ENCODE results near the gene HPCAL1.

The HPCAL1 gene

DNA sequence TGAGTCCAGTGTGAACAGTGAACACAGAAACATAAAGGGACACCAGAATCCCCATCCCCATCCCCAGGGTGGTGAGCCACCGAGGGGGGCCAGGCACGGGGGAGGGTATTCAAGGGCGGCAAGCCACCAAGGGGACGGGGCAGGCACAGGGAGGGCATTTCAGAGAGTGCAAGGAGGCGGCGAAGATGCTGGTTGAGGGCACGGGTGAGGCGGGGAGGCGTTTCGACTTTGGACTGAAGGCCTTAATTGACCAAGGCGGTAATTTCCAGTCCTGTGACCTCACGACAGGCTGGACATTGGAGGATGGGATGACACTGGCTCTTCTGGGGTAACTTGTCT lies 75.0 kb downstream of the HPCAL1 start:
- no peaks in the 10 kb centered on the region for H3K27me3 ChIP-seq (ENCODE audit: control insufficient read depth, insufficient read depth, low read length)
- H3K9me3 ChIP-seq (ENCODE audit: control insufficient read depth, insufficient read depth, low read depth, low read length) = no peaks in the 10 kb centered on the region
- no peaks in the 10 kb centered on the region for H3K36me3 ChIP-seq (ENCODE audit: control insufficient read depth, insufficient read depth, low read length)
- no peak overlapping the region for H3K4me3 ChIP-seq (ENCODE audit: low read depth, low read length)
- no peak overlapping the region for H3K9ac ChIP-seq (ENCODE audit: low read length)
- H3K27ac ChIP-seq (ENCODE audit: low read depth, low read length) = no peak overlapping the region
- H3K4me1 ChIP-seq (ENCODE audit: control insufficient read depth, insufficient read depth, low read length) = peaks cover 38% of the 10 kb centered on the region

DNA sequence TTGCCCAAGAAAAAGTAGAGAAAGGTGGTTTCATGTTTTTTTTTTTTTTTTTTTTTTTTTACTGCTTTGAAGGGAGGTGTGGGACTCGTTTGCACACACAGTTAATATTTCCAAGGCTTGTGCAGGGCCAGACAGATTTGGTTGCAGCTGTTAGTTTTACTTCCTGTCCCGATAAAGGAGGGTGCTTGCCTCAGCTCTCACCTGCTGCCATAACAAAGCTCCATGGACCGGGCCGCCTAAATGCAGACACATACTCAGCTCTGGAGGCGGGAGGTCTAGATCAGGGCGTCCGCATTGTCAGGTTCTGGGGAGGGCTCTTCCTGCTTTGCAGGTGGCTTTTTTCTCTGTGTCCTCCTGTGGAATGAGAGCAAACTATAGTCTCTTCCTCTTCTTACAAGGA lies 75.5 kb downstream of the HPCAL1 start:
- Histone ChIP-seq H3K27ac (ENCODE audit: low read depth, low read length) (no peak overlapping the region), H3K9ac (ENCODE audit: low read length) (no peak overlapping the region), H3K4me1 (ENCODE audit: control insufficient read depth, insufficient read depth, low read length) (peaks cover 41% of the 10 kb centered on the region), H3K27me3 (ENCODE audit: control insufficient read depth, insufficient read depth, low read length) (no peaks in the 10 kb centered on the region), H3K36me3 (ENCODE audit: control insufficient read depth, insufficient read depth, low read length) (no peaks in the 10 kb centered on the region), H3K9me3 (ENCODE audit: control insufficient read depth, insufficient read depth, low read depth, low read length) (no peaks in the 10 kb centered on the region), H3K4me3 (ENCODE audit: low read depth, low read length) (no peak overlapping the region)

DNA sequence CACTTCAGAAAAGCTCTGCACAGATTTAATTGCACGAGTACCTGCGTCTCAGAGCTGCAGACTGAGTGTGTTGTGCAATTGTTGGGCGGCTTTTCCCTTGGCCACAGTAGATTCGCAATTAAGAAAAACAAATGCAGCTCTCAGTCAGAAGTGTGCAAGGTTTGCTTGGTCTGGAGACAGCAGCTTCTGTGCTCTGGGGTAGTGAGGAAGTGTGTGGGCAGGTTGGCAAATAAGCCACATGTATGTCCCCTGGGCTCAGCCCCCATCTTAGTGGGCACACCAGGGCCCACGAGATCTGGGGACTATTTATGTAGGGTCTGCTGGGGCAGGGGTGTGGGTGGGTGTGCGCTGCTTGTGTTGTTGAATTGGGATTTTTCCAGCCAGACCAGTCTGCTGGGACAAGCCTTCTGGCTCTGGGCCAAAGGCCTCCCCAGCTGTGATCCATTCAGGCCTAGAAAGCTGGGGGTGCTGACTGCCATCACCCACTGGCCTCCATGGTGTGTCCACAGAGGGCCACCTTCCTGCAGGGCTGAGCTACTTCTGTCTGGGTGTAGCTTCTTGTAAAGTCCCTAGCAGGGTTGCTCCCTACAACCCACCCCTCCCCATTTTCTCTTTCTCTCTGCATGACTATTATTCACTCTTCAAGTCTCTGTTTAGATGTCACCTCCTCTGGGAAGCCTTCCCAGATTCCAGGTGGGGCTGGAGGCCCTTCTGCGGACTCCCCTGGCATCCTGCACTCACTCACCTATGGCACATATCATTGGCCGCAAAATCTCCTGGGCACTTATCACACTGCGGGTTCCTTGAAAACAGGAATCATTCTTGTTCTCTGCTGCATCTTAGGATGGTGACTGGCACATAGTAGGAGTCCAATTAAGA lies 77.6 kb downstream of the HPCAL1 start:
- Histone ChIP-seq H3K27ac (ENCODE audit: low read depth, low read length) (no peak overlapping the region), H3K36me3 (ENCODE audit: control insufficient read depth, insufficient read depth, low read length) (no peaks in the 10 kb centered on the region), H3K9me3 (ENCODE audit: control insufficient read depth, insufficient read depth, low read depth, low read length) (no peaks in the 10 kb centered on the region), H3K27me3 (ENCODE audit: control insufficient read depth, insufficient read depth, low read length) (no peaks in the 10 kb centered on the region), H3K4me3 (ENCODE audit: low read depth, low read length) (no peak overlapping the region), H3K9ac (ENCODE audit: low read length) (no peak overlapping the region), H3K4me1 (ENCODE audit: control insufficient read depth, insufficient read depth, low read length) (peaks cover 44% of the 10 kb centered on the region)

DNA sequence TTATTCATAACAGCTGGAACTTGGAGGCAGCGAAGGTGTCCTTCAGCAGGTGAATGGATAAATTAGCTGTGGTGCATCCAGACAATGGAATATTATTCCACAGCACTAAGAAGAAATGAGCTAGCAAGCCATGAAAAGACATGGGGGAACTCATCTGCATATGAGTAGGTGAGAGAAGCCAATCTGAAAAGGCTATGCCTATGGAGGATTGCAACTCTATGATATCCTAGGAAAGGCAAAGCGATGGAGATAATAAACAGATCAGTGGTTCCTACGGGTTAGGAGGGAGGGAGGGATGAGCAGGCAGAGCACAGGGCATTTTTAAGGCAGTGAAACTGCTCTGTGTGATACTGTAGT lies 79.3 kb downstream of the HPCAL1 start:
- Histone ChIP-seq H3K36me3 (ENCODE audit: control insufficient read depth, insufficient read depth, low read length) (no peaks in the 10 kb centered on the region), H3K27me3 (ENCODE audit: control insufficient read depth, insufficient read depth, low read length) (no peaks in the 10 kb centered on the region), H3K4me1 (ENCODE audit: control insufficient read depth, insufficient read depth, low read length) (peaks cover 36% of the 10 kb centered on the region), H3K9me3 (ENCODE audit: control insufficient read depth, insufficient read depth, low read depth, low read length) (no peaks in the 10 kb centered on the region), H3K9ac (ENCODE audit: low read length) (no peak overlapping the region), H3K4me3 (ENCODE audit: low read depth, low read length) (no peak overlapping the region; the same call in 1 of the 2 replicates), H3K27ac (ENCODE audit: low read depth, low read length) (no peak overlapping the region)

DNA sequence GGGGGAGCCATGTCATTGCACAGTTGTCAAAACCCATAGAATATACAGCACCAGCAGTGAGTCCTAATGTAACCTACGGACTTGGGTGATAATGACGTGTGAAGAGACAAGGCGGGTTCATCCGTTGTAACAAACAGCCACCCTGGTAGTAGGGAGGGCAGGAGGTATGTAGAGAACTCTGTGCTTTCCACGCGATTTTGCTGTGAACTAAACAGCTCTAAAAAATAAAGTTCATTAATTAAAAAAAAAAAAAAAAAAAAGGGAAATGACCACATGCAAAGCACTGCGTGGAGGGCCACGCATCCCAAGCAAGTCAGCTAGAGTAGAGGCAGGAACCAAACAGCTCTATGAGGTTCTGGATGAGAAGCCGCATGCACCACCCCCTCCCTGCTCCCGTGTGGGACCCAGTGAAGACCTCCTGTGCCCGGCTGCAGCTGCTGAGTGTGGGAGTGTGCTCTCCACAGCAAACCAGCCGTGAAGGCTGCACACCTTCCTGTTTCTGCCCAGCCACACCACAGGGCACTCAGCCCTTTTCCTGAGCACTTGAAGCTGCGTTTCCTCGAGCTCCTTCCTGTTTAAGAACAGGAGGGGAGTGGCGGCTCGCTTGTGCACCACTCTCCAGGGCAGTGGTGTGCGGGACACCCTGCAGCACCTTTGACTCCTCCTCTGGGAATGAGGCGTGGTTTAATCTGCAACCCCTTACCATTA lies 79.8 kb downstream of the HPCAL1 start:
- Histone ChIP-seq H3K36me3 (ENCODE audit: control insufficient read depth, insufficient read depth, low read length) (no peaks in the 10 kb centered on the region), H3K4me3 (ENCODE audit: low read depth, low read length) (peak overlapping the region; percentile 8; the same call in 1 of the 2 replicates), H3K9me3 (ENCODE audit: control insufficient read depth, insufficient read depth, low read depth, low read length) (no peaks in the 10 kb centered on the region), H3K27me3 (ENCODE audit: control insufficient read depth, insufficient read depth, low read length) (no peaks in the 10 kb centered on the region), H3K27ac (ENCODE audit: low read depth, low read length) (no peak overlapping the region), H3K9ac (ENCODE audit: low read length) (no peak overlapping the region), H3K4me1 (ENCODE audit: control insufficient read depth, insufficient read depth, low read length) (peaks cover 36% of the 10 kb centered on the region)

DNA sequence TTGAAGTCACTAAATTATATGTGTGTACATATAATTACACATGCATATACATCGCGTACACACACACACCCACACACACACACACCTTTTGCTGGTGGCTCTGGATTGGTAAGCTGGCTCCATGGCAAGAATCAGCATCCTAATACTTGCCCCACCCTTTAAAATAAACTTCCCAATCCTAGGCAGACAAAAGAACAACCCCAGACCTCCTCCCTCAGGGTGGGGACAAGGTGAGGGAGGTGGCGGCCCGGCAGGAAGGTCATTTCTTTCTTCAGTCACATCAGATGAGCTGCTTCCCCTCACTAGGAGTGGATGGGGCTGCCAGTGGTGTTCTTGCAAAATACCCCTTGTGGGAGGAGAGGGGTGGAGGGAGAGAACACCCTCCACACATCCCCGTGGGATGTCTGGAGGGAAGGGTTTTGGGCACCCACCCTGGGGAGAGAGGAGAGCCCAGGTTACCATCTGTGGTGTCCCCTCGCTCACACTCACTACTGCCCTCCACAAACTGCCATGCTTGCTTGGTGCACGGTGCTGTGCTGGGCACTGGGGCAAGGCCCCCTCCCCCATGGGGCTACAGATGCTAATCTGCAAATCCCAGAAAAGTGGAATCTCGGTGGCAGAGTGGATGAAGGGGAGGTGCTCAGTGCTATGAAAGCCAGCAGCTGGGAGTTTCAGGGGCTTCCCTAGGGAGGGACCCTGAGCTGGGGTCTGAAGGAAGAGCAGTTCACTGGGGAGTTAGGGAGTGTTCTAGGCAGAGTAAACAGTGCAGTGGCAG lies 81.4 kb downstream of the HPCAL1 start:
- Histone ChIP-seq H3K27me3 (ENCODE audit: control insufficient read depth, insufficient read depth, low read length) (no peaks in the 10 kb centered on the region), H3K36me3 (ENCODE audit: control insufficient read depth, insufficient read depth, low read length) (no peaks in the 10 kb centered on the region), H3K9ac (ENCODE audit: low read length) (no peak overlapping the region), H3K4me1 (ENCODE audit: control insufficient read depth, insufficient read depth, low read length) (peaks cover 28% of the 10 kb centered on the region), H3K4me3 (ENCODE audit: low read depth, low read length) (no peak overlapping the region), H3K27ac (ENCODE audit: low read depth, low read length) (no peak overlapping the region), H3K9me3 (ENCODE audit: control insufficient read depth, insufficient read depth, low read depth, low read length) (no peaks in the 10 kb centered on the region)

DNA sequence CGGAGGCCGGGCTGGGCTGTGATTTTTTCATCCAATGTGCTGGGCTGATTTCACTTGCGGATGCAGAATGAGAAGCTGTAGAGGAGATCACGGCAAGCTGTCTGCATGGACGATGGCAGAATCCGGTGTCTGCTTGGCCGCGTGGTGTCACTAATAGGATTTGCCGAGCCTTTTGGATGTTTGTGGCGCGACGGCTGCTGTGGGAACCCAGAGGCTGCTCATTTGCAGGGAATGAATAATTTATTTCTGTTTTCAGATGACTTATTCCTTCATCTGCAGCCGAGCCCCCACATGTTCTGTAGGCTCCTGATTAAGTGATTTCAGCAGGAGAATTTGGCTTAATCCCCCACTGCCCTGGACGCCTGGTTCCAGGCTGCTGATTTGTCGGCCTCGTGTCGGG lies 82.8 kb downstream of the HPCAL1 start:
- Histone ChIP-seq H3K27ac (ENCODE audit: low read depth, low read length) (no peak overlapping the region), H3K9me3 (ENCODE audit: control insufficient read depth, insufficient read depth, low read depth, low read length) (no peaks in the 10 kb centered on the region), H3K27me3 (ENCODE audit: control insufficient read depth, insufficient read depth, low read length) (no peaks in the 10 kb centered on the region), H3K4me1 (ENCODE audit: control insufficient read depth, insufficient read depth, low read length) (peaks cover 28% of the 10 kb centered on the region), H3K4me3 (ENCODE audit: low read depth, low read length) (no peak overlapping the region), H3K36me3 (ENCODE audit: control insufficient read depth, insufficient read depth, low read length) (no peaks in the 10 kb centered on the region), H3K9ac (ENCODE audit: low read length) (no peak overlapping the region)

DNA sequence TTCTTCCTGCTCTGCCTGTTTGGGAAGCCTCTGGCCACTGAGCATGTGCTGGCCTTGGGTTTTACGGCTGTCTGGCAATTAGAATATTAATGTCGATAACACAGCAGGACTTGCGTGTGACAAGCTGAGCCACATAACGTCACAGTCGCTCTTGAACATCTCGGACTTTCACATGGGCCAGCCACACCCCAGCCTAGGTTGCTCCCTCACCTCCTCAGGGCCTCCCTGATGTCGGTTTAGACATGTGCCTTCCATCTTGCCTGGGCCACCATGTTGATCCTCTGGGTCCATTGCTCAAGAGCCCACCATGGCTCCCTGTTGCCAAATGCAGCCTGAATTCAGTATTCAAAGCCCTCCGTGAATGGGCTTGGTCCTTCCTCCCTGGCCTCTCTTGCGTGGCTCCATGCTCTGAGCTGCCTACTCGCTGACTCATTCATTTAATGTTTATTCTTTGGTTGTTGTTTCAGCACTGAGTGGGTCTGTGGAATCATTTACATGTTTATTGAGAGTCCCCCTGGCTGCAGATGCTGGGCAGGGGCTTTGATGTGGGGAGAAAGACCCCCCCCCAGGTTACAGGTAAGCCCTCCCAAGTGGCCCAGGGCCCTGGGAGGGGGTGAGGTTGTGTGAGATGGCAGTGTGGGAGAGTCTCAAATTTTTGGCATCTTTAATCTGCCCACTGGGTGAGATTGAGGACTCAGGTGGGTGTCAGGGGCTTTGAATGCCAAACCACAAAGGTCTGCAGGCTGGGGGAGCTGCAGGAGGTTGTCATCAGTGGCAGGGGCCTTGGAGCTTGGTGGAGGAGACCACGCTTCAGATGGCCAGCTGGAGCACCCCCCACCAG lies 83.4 kb downstream of the HPCAL1 start:
- Histone ChIP-seq H3K4me3 (ENCODE audit: low read depth, low read length) (no peak overlapping the region), H3K4me1 (ENCODE audit: control insufficient read depth, insufficient read depth, low read length) (peaks cover 27% of the 10 kb centered on the region)

DNA sequence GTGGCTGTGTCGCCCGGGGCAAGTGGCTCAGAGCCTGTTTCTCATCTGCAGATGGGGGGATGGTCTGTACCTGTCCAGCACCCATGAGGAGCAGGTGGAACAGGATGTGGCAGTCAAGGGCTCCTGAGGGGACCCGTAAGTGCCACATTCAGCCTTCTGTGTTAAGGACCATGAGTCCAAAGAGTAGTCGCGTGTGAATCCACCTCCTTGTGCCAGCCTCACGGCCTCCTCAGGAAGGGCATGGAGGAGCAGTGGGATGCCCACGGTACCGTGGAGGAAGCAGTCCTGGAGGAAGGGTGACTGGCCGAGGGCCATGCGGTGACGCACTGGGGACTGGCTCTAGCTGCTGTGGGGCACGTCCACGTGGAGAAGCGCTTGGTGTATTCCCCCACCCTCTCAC lies 84.3 kb downstream of the HPCAL1 start:
- Histone ChIP-seq H3K36me3 (ENCODE audit: control insufficient read depth, insufficient read depth, low read length) (no peaks in the 10 kb centered on the region), H3K27me3 (ENCODE audit: control insufficient read depth, insufficient read depth, low read length) (no peaks in the 10 kb centered on the region), H3K4me3 (ENCODE audit: low read depth, low read length) (no peak overlapping the region), H3K9ac (ENCODE audit: low read length) (no peak overlapping the region), H3K27ac (ENCODE audit: low read depth, low read length) (no peak overlapping the region), H3K9me3 (ENCODE audit: control insufficient read depth, insufficient read depth, low read depth, low read length) (no peaks in the 10 kb centered on the region), H3K4me1 (ENCODE audit: control insufficient read depth, insufficient read depth, low read length) (peaks cover 18% of the 10 kb centered on the region)

More for the DNA sequence above, 83.4 kb downstream of the HPCAL1 start:
- H3K27ac ChIP-seq (ENCODE audit: low read depth, low read length) = no peak overlapping the region
- H3K9ac ChIP-seq (ENCODE audit: low read length) = no peak overlapping the region
- H3K9me3 ChIP-seq (ENCODE audit: control insufficient read depth, insufficient read depth, low read depth, low read length) = no peaks in the 10 kb centered on the region
- no peaks in the 10 kb centered on the region for H3K36me3 ChIP-seq (ENCODE audit: control insufficient read depth, insufficient read depth, low read length)
- no peaks in the 10 kb centered on the region for H3K27me3 ChIP-seq (ENCODE audit: control insufficient read depth, insufficient read depth, low read length)

DNA sequence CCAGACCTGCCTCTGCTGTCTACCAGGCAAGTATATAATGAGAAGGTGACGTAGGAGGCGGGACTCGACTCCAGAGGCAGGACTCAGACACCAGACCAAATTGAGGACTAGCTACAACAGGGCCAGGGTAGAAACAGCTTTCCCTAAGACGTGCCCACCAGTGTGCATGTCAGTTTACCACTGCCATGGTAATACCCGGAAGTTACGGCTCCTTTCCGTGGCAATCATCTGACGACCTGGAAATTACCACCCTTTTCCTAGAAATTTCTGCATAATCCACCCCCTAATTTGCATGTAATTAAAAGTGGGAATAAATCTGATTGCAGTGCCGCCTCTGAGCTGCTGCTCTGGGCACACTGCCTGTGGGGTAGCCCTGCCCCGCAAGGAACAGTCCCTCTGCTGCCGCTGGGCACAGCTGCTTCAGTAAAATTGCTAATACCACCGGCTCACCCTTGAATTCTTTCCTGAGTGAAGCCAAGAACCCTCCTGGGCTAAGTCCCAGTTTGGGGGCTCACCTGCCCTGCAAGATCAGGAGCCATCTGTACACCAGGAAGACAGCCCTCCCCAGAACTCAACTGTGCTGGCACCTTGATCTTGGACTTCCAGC lies 86.4 kb downstream of the HPCAL1 start:
- no peaks in the 10 kb centered on the region for H3K36me3 ChIP-seq (ENCODE audit: control insufficient read depth, insufficient read depth, low read length)
- H3K4me3 ChIP-seq (ENCODE audit: low read depth, low read length) = no peak overlapping the region
- H3K9ac ChIP-seq (ENCODE audit: low read length) = no peak overlapping the region
- no peak overlapping the region for H3K27ac ChIP-seq (ENCODE audit: low read depth, low read length)
- H3K4me1 ChIP-seq (ENCODE audit: control insufficient read depth, insufficient read depth, low read length) = peaks cover 17% of the 10 kb centered on the region
- no peaks in the 10 kb centered on the region for H3K27me3 ChIP-seq (ENCODE audit: control insufficient read depth, insufficient read depth, low read length)
- no peaks in the 10 kb centered on the region for H3K9me3 ChIP-seq (ENCODE audit: control insufficient read depth, insufficient read depth, low read depth, low read length)

Measured in HUES6 (cell line).